HepG2 (cell line): Measurements from ENCODE around the gene HIPK2. TPM values are rescaled to one million over a fixed set of nuclear protein-coding genes. Genes with fewer than 3 reads are reported as not detected.

Experiments
- ATAC-seq: fragments of 200-7000 bp; cut with Tn5 transposase; 3 replicates; pipeline ENCODE4 v1.9.1; 2020; ENCODE audit warnings: mild to moderate bottlenecking, moderate library complexity
- BruUV-seq: library from RNA; stranded (reverse); fragments of 400-500 nt; replicated peaks from 2 replicates; lab custom pipeline; 2021; lab: Mats Ljungman, UMichigan
- CTCF ChIA-PET: fragments of 300-600 bp; formaldehyde crosslinking; extraction: SDS; loops from one replicate; lab custom pipeline; 2021; ENCODE audit warnings: low total read pairs, inconsistent platforms, low intra/inter-chr PET ratio; lab: Yijun Ruan, JAX
- POLR2A ChIA-PET: fragments of 350-600 bp; sonication (Branson Sonifier 250); formaldehyde crosslinking; loops from one replicate; lab custom pipeline; 2020; ENCODE audit warnings: antibody characterized with exemption, inconsistent platforms; lab: Yijun Ruan, JAX
- DNase-seq: peaks from one replicate; pipeline ENCODE4 v3.0.0-alpha.2; 2015; ENCODE audit warnings: low spot score
- FAIRE-seq: peaks from 3 replicates; lab custom pipeline; 2011; peaks lifted over from hg19 to GRCh38; lab: Jason Lieb, UNC
- H2AFZ ChIP-seq: one replicate; pipeline ENCODE4 v1.6.1; 2011; ENCODE audit warnings: low read length, inconsistent platforms
- H3K27ac ChIP-seq: fragments of 300-600 bp; 3 replicates; pipeline ENCODE4 v1.8.0; 2011; ENCODE audit warnings: mixed run types, mild to moderate bottlenecking, mixed read lengths, low read length, inconsistent platforms; ENCODE audit not compliant: insufficient read depth; ENCODE audit errors: extremely low read length
- H3K27me3 ChIP-seq, 2 experiments: fragments of 200-600 bp in 1 of 2; 2 replicates in 1 of 2; 3 replicates in 1 of 2; pipeline versions ENCODE4 v1.6.0 to v1.8.0; 2011; ENCODE audit warnings: low read length in 2 of 2, mild to moderate bottlenecking in 2 of 2, moderate library complexity in 2 of 2, inconsistent platforms in 1 of 2; ENCODE audit not compliant: insufficient read depth in 2 of 2, control insufficient read depth in 1 of 2
- H3K36me3 ChIP-seq, 2 experiments: fragments of 200-600 bp in 1 of 2; replicated peaks in 1 of 2; 2 replicates in 1 of 2; 3 replicates in 1 of 2; pipeline versions ENCODE4 v1.5.1 to v1.8.0; 2011; ENCODE audit warnings: low read length in 2 of 2, inconsistent platforms in 1 of 2; ENCODE audit not compliant: insufficient read depth in 2 of 2, control insufficient read depth in 1 of 2
- H3K4me1 ChIP-seq: 2 replicates; pipeline ENCODE4 v1.5.1; 2012; ENCODE audit warnings: low read length, inconsistent platforms; ENCODE audit not compliant: insufficient read depth
- H3K4me2 ChIP-seq: 2 replicates; pipeline ENCODE4 v1.6.0; 2011; ENCODE audit warnings: low read depth, low read length, inconsistent platforms
- H3K4me3 ChIP-seq, 3 experiments: fragments of 200-600 bp in 1 of 3; sonication (generic), shearing (Covaris generic) in 1 of 3; replicated peaks in 1 of 3; 2 replicates each; pipeline ENCODE4 v1.5.1; 2011 to 2016; ENCODE audit warnings: low read length in 3 of 3, inconsistent platforms in 2 of 3, low read depth in 2 of 3, mild to moderate bottlenecking in 2 of 3, control low read depth in 1 of 3, mixed read lengths in 1 of 3; ENCODE audit not compliant: insufficient read depth in 1 of 3
- H3K79me2 ChIP-seq: one replicate; pipeline ENCODE4 v1.6.1; 2011; ENCODE audit warnings: low read length, inconsistent platforms; ENCODE audit not compliant: insufficient read depth
- H3K9ac ChIP-seq: 2 replicates; pipeline ENCODE4 v1.6.0; 2011; ENCODE audit warnings: mild to moderate bottlenecking, low read depth, low read length, inconsistent platforms; ENCODE audit not compliant: insufficient read depth
- H3K9me3 ChIP-seq: 2 replicates; pipeline ENCODE4 v1.5.1; 2012; ENCODE audit warnings: mild to moderate bottlenecking, low read length
- H4K20me1 ChIP-seq: 2 replicates; pipeline ENCODE4 v1.6.0; 2011; ENCODE audit warnings: inconsistent platforms, mild to moderate bottlenecking, low read length, moderate library complexity; ENCODE audit not compliant: insufficient read depth
- CCDC6 ChIP-seq: sonication (generic); formaldehyde crosslinking; IDR thresholded peaks from 2 replicates; pipeline ENCODE4 v1.8.1; 2022; ENCODE audit warnings: mild to moderate bottlenecking, missing genetic modification reagents, moderate library complexity
- CHD4 ChIP-seq: fragments of 200-600 bp; sonication (generic); IDR thresholded peaks from 2 replicates; pipeline ENCODE4 v1.7.0; 2017; ENCODE audit warnings: mild to moderate bottlenecking, low read length, borderline replicate concordance
- EED ChIP-seq: sonication (generic); formaldehyde crosslinking; IDR thresholded peaks from 2 replicates; pipeline ENCODE4 v1.5.0; 2020; ENCODE audit warnings: mild to moderate bottlenecking, missing genetic modification reagents
- FOXM1 ChIP-seq: sonication (generic); formaldehyde crosslinking; IDR thresholded peaks from 2 replicates; pipeline ENCODE4 v1.5.0; 2020; ENCODE audit warnings: missing genetic modification reagents
- HDAC1 ChIP-seq: sonication (generic); formaldehyde crosslinking; IDR thresholded peaks from 2 replicates; pipeline ENCODE4 v1.5.1; 2020; ENCODE audit warnings: mild to moderate bottlenecking, missing genetic modification reagents
- LCORL ChIP-seq, 2 experiments: fragments of 450-650 bp in 1 of 2; sonication (generic) in 1 of 2; formaldehyde crosslinking in 1 of 2; IDR thresholded peaks; 2 replicates each; pipeline versions ENCODE4 v1.5.0 to v1.6.1; 2017 to 2020; ENCODE audit warnings: antibody characterized with exemption in 1 of 2, missing genetic modification reagents in 1 of 2
- NKX3-1 ChIP-seq: sonication (generic); formaldehyde crosslinking; IDR thresholded peaks from 2 replicates; pipeline ENCODE4 v1.5.0; 2020; ENCODE audit warnings: missing genetic modification reagents
- PHF20 ChIP-seq: sonication (generic); formaldehyde crosslinking; IDR thresholded peaks from 2 replicates; pipeline ENCODE4 v1.5.0; 2020; ENCODE audit warnings: mild to moderate bottlenecking, missing genetic modification reagents
- SMAD3 ChIP-seq: sonication (generic); formaldehyde crosslinking; IDR thresholded peaks from 2 replicates; pipeline ENCODE4 v1.4.0; 2020; ENCODE audit warnings: missing genetic modification reagents
- SNAI1 ChIP-seq: sonication (generic); formaldehyde crosslinking; IDR thresholded peaks from 2 replicates; pipeline ENCODE4 v1.5.0; 2020; ENCODE audit warnings: mild to moderate bottlenecking, missing genetic modification reagents, borderline replicate concordance
- SP5 ChIP-seq: IDR thresholded peaks from 2 replicates; pipeline ENCODE4 v1.6.1; 2016; ENCODE audit warnings: low read depth, borderline replicate concordance
- STAG1 ChIP-seq: sonication (generic); formaldehyde crosslinking; IDR thresholded peaks from 2 replicates; pipeline ENCODE4 v1.4.0; 2020; ENCODE audit warnings: missing genetic modification reagents
- TEAD3 ChIP-seq: optimal IDR thresholded peaks from 2 replicates; pipeline ENCODE3; 2016; ENCODE audit warnings: borderline replicate concordance
- ZNF143 ChIP-seq: sonication (generic); formaldehyde crosslinking; IDR thresholded peaks from 2 replicates; pipeline ENCODE4 v1.4.0; 2020; ENCODE audit warnings: missing genetic modification reagents
- ZNF180 ChIP-seq: sonication (generic); formaldehyde crosslinking; IDR thresholded peaks from 2 replicates; pipeline ENCODE4 v1.4.0; 2020; ENCODE audit warnings: low read depth, missing genetic modification reagents, borderline replicate concordance
- ZNF30 ChIP-seq: sonication (generic); formaldehyde crosslinking; IDR thresholded peaks from 2 replicates; pipeline ENCODE4 v1.5.0; 2020; ENCODE audit warnings: mild to moderate bottlenecking, missing genetic modification reagents
- WGBS: methylation state at CpG from one replicate; pipeline ENCODE4 v1.1.6; 2017; ENCODE audit warnings: low lambda C conversion rate; 5-methylcytosine and 5-hydroxymethylcytosine counted together
- in situ Hi-C: cut with HindIII; loops from 2 replicates; pipeline ENCODE4 v1.10.0; 2017; ENCODE audit warnings: low pct_unique_long_range_greater_than_20kb; ENCODE audit not compliant: extremely low pct_ligation_motif_present
- intact Hi-C: fragments of 100-400 bp; cut with micrococcal nuclease; formaldehyde crosslinking; loops from one replicate; pipeline ENCODE4 v1.10.0; 2022; ENCODE audit not compliant: unreplicated experiment
- polyA plus RNA-seq, 8 experiments: library from polyadenylated mRNA; depleted of rRNA in 3 of 8; stranded (reverse) in 7 of 8; unstranded in 1 of 8; fragments of >200 nt; fragmentation: Illumina TruSeq in 4 of 8; extraction: Trizol in 4 of 8; gene quantifications; 2 replicates each; pipeline versions ENCODE4 v1.2.1 to v1.2.3, GENCODE V29; 2011 to 2016; ENCODE audit warnings: low read depth in 4 of 8, missing spikeins in 1 of 8, mixed read lengths in 1 of 8; ENCODE audit not compliant: insufficient read depth in 1 of 8
- total RNA-seq, 5 experiments: library from RNA; depleted of rRNA; stranded (reverse); fragments of >200 nt; fragmentation: Illumina TruSeq; extraction: Trizol; gene quantifications; 2 replicates each; pipeline ENCODE4 v1.2.3, GENCODE V29; 2016; ENCODE audit warnings: low read depth in 1 of 5
- TF ChIP-seq, protein P1 (sequence below): sonication (generic); formaldehyde crosslinking; IDR thresholded peaks from 2 replicates; pipeline ENCODE4 v1.8.0; 2022; ENCODE audit warnings: mild to moderate bottlenecking, missing genetic modification reagents, moderate library complexity
- TF ChIP-seq, protein P2 (sequence below): IDR thresholded peaks from 2 replicates; pipeline ENCODE4 v1.6.1; 2016; ENCODE audit warnings: missing compliant biosample characterization, missing genetic modification reagents, borderline replicate concordance
- TF ChIP-seq, protein P3 (sequence below): sonication (generic); formaldehyde crosslinking; IDR thresholded peaks from 2 replicates; pipeline ENCODE4 v1.5.0; 2020; ENCODE audit warnings: mild to moderate bottlenecking, missing genetic modification reagents

HIPK2 gene
- total and polyA plus RNA-seq, 2 of the 13 experiments (the other 11 are each of a cell fraction or from before 2014, with no cell fraction given) = 14.4 to 20.2 TPM

DNA sequence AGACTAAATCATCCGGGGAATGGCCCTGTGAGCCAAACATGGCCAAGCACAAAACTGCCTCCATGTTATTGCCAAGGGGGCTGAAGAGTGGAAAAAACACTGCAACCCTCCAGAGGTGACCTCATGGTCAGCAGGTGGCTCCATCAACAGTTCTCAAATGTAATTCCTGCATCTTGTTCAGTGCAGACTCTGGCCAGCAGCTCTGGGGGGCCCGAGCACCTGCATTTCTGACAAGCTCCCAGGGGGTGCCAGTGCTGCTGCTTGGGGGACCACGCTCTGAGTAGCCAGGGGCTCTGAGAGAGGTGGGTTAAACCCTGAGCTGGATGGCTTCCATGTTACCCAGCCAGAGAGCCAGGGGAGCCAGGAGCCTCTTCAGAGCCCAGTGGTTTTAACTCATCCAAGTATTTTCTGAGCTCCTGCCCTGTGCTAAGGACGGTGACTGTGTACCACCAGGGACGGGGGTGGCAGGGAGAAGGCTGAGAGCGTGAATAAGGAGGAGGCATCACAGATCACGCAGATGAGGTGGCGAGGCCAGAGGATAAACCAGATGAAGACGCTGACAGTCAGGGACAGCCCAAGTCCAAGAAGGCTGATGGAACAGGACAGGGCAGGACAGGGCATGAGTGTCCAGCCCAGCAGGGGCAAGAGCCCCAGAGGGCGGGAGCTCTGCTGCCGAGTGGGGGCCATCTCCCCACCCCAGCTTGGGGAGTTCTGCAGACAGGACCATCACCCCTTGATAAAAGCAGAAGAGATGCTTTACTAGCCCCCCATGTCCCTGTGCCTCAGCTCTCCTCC is 201.4 kb downstream of the HIPK2 start:
- FAIRE-seq = no peak
- TF ChIP-seq STAG1 (CRISPR knock-in tag) = no peak
- TF ChIP-seq ZNF180 (CRISPR knock-in tag) = no peak
- TF ChIP-seq LCORL (IDR thresholded peaks at IDR 0.05) = no peak
- no peak for TF ChIP-seq LCORL (CRISPR knock-in tag; IDR thresholded peaks at IDR 0.05)
- TF ChIP-seq HDAC1 (CRISPR knock-in tag) = no peak
- no peak for TF ChIP-seq PHF20 (CRISPR knock-in tag)
- TF ChIP-seq CHD4 = no peak
- no peak for TF ChIP-seq ZNF143 (CRISPR knock-in tag)
- TF ChIP-seq NKX3-1 (CRISPR knock-in tag) = no peak
- no peak for TF ChIP-seq SNAI1
- TF ChIP-seq TEAD3 = no peak
- TF ChIP-seq SMAD3 = no peak
- TF ChIP-seq, protein P1, sequence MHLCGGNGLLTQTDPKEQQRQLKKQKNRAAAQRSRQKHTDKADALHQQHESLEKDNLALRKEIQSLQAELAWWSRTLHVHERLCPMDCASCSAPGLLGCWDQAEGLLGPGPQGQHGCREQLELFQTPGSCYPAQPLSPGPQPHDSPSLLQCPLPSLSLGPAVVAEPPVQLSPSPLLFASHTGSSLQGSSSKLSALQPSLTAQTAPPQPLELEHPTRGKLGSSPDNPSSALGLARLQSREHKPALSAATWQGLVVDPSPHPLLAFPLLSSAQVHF (CRISPR knock-in tag) = no peak
- TF ChIP-seq, protein P2, sequence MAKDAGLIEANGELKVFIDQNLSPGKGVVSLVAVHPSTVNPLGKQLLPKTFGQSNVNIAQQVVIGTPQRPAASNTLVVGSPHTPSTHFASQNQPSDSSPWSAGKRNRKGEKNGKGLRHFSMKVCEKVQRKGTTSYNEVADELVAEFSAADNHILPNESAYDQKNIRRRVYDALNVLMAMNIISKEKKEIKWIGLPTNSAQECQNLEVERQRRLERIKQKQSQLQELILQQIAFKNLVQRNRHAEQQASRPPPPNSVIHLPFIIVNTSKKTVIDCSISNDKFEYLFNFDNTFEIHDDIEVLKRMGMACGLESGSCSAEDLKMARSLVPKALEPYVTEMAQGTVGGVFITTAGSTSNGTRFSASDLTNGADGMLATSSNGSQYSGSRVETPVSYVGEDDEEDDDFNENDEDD = no peak
- no peak for TF ChIP-seq CCDC6
- TF ChIP-seq, protein P3, sequence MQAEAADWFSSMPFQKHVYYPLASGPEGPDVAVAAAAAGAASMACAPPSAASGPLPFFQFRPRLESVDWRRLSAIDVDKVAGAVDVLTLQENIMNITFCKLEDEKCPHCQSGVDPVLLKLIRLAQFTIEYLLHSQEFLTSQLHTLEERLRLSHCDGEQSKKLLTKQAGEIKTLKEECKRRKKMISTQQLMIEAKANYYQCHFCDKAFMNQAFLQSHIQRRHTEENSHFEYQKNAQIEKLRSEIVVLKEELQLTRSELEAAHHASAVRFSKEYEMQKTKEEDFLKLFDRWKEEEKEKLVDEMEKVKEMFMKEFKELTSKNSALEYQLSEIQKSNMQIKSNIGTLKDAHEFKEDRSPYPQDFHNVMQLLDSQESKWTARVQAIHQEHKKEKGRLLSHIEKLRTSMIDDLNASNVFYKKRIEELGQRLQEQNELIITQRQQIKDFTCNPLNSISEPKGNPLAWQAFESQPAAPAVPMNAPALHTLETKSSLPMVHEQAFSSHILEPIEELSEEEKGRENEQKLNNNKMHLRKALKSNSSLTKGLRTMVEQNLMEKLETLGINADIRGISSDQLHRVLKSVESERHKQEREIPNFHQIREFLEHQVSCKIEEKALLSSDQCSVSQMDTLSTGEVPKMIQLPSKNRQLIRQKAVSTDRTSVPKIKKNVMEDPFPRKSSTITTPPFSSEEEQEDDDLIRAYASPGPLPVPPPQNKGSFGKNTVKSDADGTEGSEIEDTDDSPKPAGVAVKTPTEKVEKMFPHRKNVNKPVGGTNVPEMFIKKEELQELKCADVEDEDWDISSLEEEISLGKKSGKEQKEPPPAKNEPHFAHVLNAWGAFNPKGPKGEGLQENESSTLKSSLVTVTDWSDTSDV (CRISPR knock-in tag) = no peak
- TF ChIP-seq SP5 (CRISPR knock-in tag) = no peak
- no peak for TF ChIP-seq EED
- no peak for TF ChIP-seq FOXM1
- TF ChIP-seq ZNF30 (CRISPR knock-in tag) = no peak

More for the DNA sequence above, 201.4 kb downstream of the HIPK2 start:
- Histone ChIP-seq H3K27me3 (no peaks in the 10 kb centered on the region), H3K4me3 (no peak overlapping the region), H3K79me2 (no peaks in the 10 kb centered on the region), H4K20me1 (no peaks in the 10 kb centered on the region), H3K4me2 (no peak overlapping the region), H3K4me1 (no peaks in the 10 kb centered on the region), H3K9ac (no peak overlapping the region), H3K9me3 (no peaks in the 10 kb centered on the region), H2AFZ (no peak overlapping the region), H3K27ac (no peak overlapping the region), H3K36me3 (peaks cover 21 to 57% of the 10 kb centered on the region in 2 experiments; a peak in 4 of 5 replicates)
- DNase-seq (no peak), ATAC-seq (no peak)
- in situ Hi-C loops (no loop called here), intact Hi-C loops (no loop called here)
- 96% methylated on average over 10 of the region's 11 CpGs for WGBS
- ChIA-PET POLR2A (no interaction called here), CTCF (no interaction called here)
- no TSS peak for BruUV-seq
